Measurements from ENCODE around the gene RAB14.
"Not testable (repeated sequence)": the region's sequence is repeated elsewhere in the genome, so short reads cannot be mapped to it uniquely, and the experiment has no call there.

Gene RAB14

GRCh38 chr9:121156263-121156731 lies 45.4 kb downstream of the RAB14 start:
- DNase-seq (ENCODE audit: low read depth in 2 of 2) = no peak

GRCh38 chr9:121154782-121155181 lies 46.9 kb downstream of the RAB14 start:
- no peak for DNase-seq (ENCODE audit: low read depth in 2 of 2)

- no peak for DNase-seq (ENCODE audit: low read depth in 2 of 2)
These were observed 48.0 kb downstream of the RAB14 start for GRCh38 chr9:121153642-121154041.

GRCh38 chr9:121150188-121150587 lies 51.5 kb downstream of the RAB14 start:
- DNase-seq (ENCODE audit: low read depth in 2 of 2) = no peak

GRCh38 chr9:121144482-121144881 lies 57.2 kb downstream of the RAB14 start:
- no peak for DNase-seq (ENCODE audit: low read depth in 2 of 2)

GRCh38 chr9:121143771-121144170 lies 57.9 kb downstream of the RAB14 start:
- DNase-seq (ENCODE audit: low read depth in 2 of 2) = no peak

GRCh38 chr9:121141706-121142105 lies 60.0 kb downstream of the RAB14 start:
- DNase-seq (ENCODE audit: low read depth in 2 of 2) = no peak

- no peak for DNase-seq (ENCODE audit: low read depth in 2 of 2)
These were observed 60.4 kb downstream of the RAB14 start for GRCh38 chr9:121141306-121141705.

GRCh38 chr9:121140162-121140561 lies 61.5 kb downstream of the RAB14 start:
- DNase-seq (ENCODE audit: low read depth in 2 of 2) = no peak

GRCh38 chr9:121138973-121139372 lies 62.7 kb downstream of the RAB14 start:
- no peak for DNase-seq (ENCODE audit: low read depth in 2 of 2)

GRCh38 chr9:121138561-121138960 lies 63.1 kb downstream of the RAB14 start:
- no peak for DNase-seq (ENCODE audit: low read depth in 2 of 2)

- no peak for DNase-seq (ENCODE audit: low read depth in 2 of 2)
These were observed 66.0 kb downstream of the RAB14 start for GRCh38 chr9:121135642-121136041.

- peak; percentile 27 to 29 for DNase-seq (ENCODE audit: low read depth in 2 of 2)
These were observed 68.4 kb downstream of the RAB14 start for GRCh38 chr9:121133104-121133816.

- not testable (repeated sequence) for DNase-seq (ENCODE audit: low read depth in 2 of 2)
These were observed 72.3 kb downstream of the RAB14 start for GRCh38 chr9:121129384-121129783.

Measured in activated CD4-positive, alpha-beta T cell treated with anti-CD3 and anti-CD28 coated beads for 24 hours (primary cell).